Neural progenitor cell (in vitro differentiated cells): ENCODE data around the gene PRKCD.

Experiments
- CTCF ChIP-seq: fragments of 200-600 bp; sonication (generic); IDR thresholded peaks from 2 replicates; pipeline ENCODE4 v1.5.1; 2017; ENCODE audit warnings: antibody characterized with exemption, mild to moderate bottlenecking
- EZH2 ChIP-seq: fragments of 200-600 bp; sonication (generic); IDR thresholded peaks from 2 replicates; pipeline ENCODE4 v1.6.1; 2017; ENCODE audit warnings: antibody characterized with exemption, mild to moderate bottlenecking, moderate library complexity
- EZH2phosphoT487 ChIP-seq: fragments of 200-600 bp; sonication (generic); IDR thresholded peaks from 2 replicates; pipeline ENCODE4 v1.6.1; 2017; ENCODE audit warnings: antibody characterized with exemption

- no peak for TF ChIP-seq EZH2phosphoT487
- TF ChIP-seq CTCF = no peak
- TF ChIP-seq EZH2 = no peak
Measured at GRCh38 chr3:53211706-53212702, 51.0 kb downstream of the PRKCD start.
